Naive B cell (primary cell): Measurements from ENCODE around the gene TRIM52. TPM values are rescaled to one million over a fixed set of nuclear protein-coding genes. Genes with fewer than 3 reads are reported as not detected.
A peak's percentile ranks its signal among the peaks of the same experiment; 100 is the strongest.
"Not testable (repeated sequence)": the region's sequence is repeated elsewhere in the genome, so short reads cannot be mapped to it uniquely, and the experiment has no call there.

Experiments
- ATAC-seq, 2 donors: fragments of 150-1000 bp; cut with Tn5 transposase; 2 replicates each; pipeline ENCODE4 v1.10.0; 2021; ENCODE audit warnings: low read depth in 2 of 2, mild to moderate bottlenecking in 2 of 2, moderate library complexity in 2 of 2
- DNase-seq: peaks from one replicate; pipeline ENCODE4 v3.0.0; 2022
- H3K27ac Mint-ChIP-seq, 6 donors: one replicate each; pipeline ENCODE4 v1.8.0; 2020 to 2022; ENCODE audit warnings: mild to moderate bottlenecking in 6 of 6, mixed read lengths in 6 of 6, moderate library complexity in 5 of 6, inconsistent platforms in 2 of 6
- H3K27me3 Mint-ChIP-seq, 3 donors: one replicate each; pipeline ENCODE4 v1.8.0; 2021 to 2022; ENCODE audit warnings: mixed read lengths in 3 of 3, mild to moderate bottlenecking in 1 of 3
- H3K36me3 Mint-ChIP-seq, 2 donors: one replicate each; pipeline ENCODE4 v1.8.0; 2020 to 2022; ENCODE audit warnings: mixed read lengths in 2 of 2, inconsistent platforms in 1 of 2, mild to moderate bottlenecking in 1 of 2
- H3K4me1 Mint-ChIP-seq, 3 donors: one replicate each; pipeline ENCODE4 v1.8.0; 2020 to 2022; ENCODE audit warnings: mixed read lengths in 3 of 3, inconsistent platforms in 1 of 3, mild to moderate bottlenecking in 1 of 3, moderate library complexity in 1 of 3
- H3K4me3 Mint-ChIP-seq, 8 donors: one replicate each; pipeline ENCODE4 v1.8.0; 2020 to 2022; ENCODE audit warnings: mild to moderate bottlenecking in 8 of 8, mixed read lengths in 8 of 8, moderate library complexity in 8 of 8, inconsistent platforms in 2 of 8
- H3K9me3 Mint-ChIP-seq, 7 donors: one replicate each; pipeline ENCODE4 v1.8.0; 2020 to 2022; ENCODE audit warnings: mixed read lengths in 7 of 7, mild to moderate bottlenecking in 5 of 7, inconsistent platforms in 2 of 7, moderate library complexity in 1 of 7
- polyA plus RNA-seq, 6 donors: library from polyadenylated mRNA; unstranded; fragments of 300-500 nt; fragmentation: Illumina TruSeq; gene quantifications; one replicate each; pipeline ENCODE4 v1.2.3, GENCODE V29; 2021; ENCODE audit warnings: low read depth in 6 of 6

TRIM52 gene
- polyA plus RNA-seq, 6 donors from 2014 or later, result 6.4 to 35.1 (median 27.7) TPM

GRCh38 chr5:181221792-181222629 is 38.9 kb downstream of the TRIM52 start:
- no peaks in the 10 kb centered on the region for H3K36me3 Mint-ChIP-seq
- peaks cover 0 to 18% (median 4%) of the 10 kb centered on the region in 7 donors for H3K9me3 Mint-ChIP-seq
- H3K27me3 Mint-ChIP-seq, result peaks cover 0 to 10% (median 4%) of the 10 kb centered on the region in 3 donors
- peaks cover 54 to 84% (median 62%) of the 10 kb centered on the region in 3 donors for H3K4me1 Mint-ChIP-seq
- peak; percentile 31 for ATAC-seq
- peak overlapping the region; percentile 97 to 100 (median 99) for H3K27ac Mint-ChIP-seq
- peak; percentile 93 for DNase-seq
- H3K4me3 Mint-ChIP-seq, result peak overlapping the region; percentile 90 to 99 (median 97)

- H3K9me3 Mint-ChIP-seq, result peaks cover 0 to 18% (median 4%) of the 10 kb centered on the region in 7 donors
- H3K27ac Mint-ChIP-seq, result peak overlapping the region; percentile 97 to 100 (median 99)
- ATAC-seq, result no peak
- peak; percentile 11 for DNase-seq
- no peaks in the 10 kb centered on the region for H3K36me3 Mint-ChIP-seq
- H3K4me1 Mint-ChIP-seq, result peaks cover 58 to 90% (median 67%) of the 10 kb centered on the region in 3 donors
- H3K4me3 Mint-ChIP-seq, result peak overlapping the region; percentile 22 to 99 (median 96)
- peaks cover 0 to 10% (median 4%) of the 10 kb centered on the region in 3 donors for H3K27me3 Mint-ChIP-seq
Measured at GRCh38 chr5:181221105-181221791, 39.7 kb downstream of the TRIM52 start.

- Mint-ChIP-seq H3K4me3 (peak overlapping the region in 6 of 8 donors; percentile 29 to 98 (median 62)), H3K4me1 (peaks cover 56 to 83% (median 70%) of the 10 kb centered on the region in 3 donors), H3K36me3 (no peaks in the 10 kb centered on the region)
Measured at GRCh38 chr5:181220178-181220515, 40.8 kb downstream of the TRIM52 start.

GRCh38 chr5:181219262-181220177 is 41.4 kb downstream of the TRIM52 start:
- Mint-ChIP-seq H3K4me3 (peak overlapping the region; percentile 44 to 98 (median 62)), H3K9me3 (peaks cover 0 to 18% (median 4%) of the 10 kb centered on the region in 7 donors), H3K36me3 (no peaks in the 10 kb centered on the region), H3K27ac (peak overlapping the region in 4 of 6 donors; percentile 89 to 97 (median 92)), H3K4me1 (peaks cover 53 to 76% (median 66%) of the 10 kb centered on the region in 3 donors), H3K27me3 (peaks cover 0 to 10% (median 4%) of the 10 kb centered on the region in 3 donors)
- ATAC-seq (no peak), DNase-seq (no peak)

More at GRCh38 chr5:181220178-181220515, 40.8 kb downstream of the TRIM52 start:
- Mint-ChIP-seq H3K27me3 (peaks cover 0 to 10% (median 4%) of the 10 kb centered on the region in 3 donors), H3K27ac (peak overlapping the region in 4 of 6 donors; percentile 59 to 100 (median 98)), H3K9me3 (peaks cover 0 to 18% (median 4%) of the 10 kb centered on the region in 7 donors)
- ATAC-seq, result no peak
- no peak for DNase-seq

- Mint-ChIP-seq H3K27ac (peak overlapping the region in 5 of 6 donors; percentile 85 to 100 (median 99)), H3K36me3 (no peaks in the 10 kb centered on the region), H3K9me3 (peaks cover 0 to 18% (median 4%) of the 10 kb centered on the region in 7 donors), H3K4me1 (peaks cover 46 to 69% (median 60%) of the 10 kb centered on the region in 3 donors), H3K4me3 (peak overlapping the region; percentile 88 to 100 (median 97)), H3K27me3 (peaks cover 0 to 10% (median 5%) of the 10 kb centered on the region in 3 donors)
- ATAC-seq (no peak), DNase-seq (no peak)
Measured at GRCh38 chr5:181218795-181219124, 42.2 kb downstream of the TRIM52 start.

- DNase-seq (no peak), ATAC-seq (peak; percentile 40 to 44)
- peaks cover 0 to 18% (median 4%) of the 10 kb centered on the region in 7 donors for H3K9me3 Mint-ChIP-seq
- H3K36me3 Mint-ChIP-seq, result no peaks in the 10 kb centered on the region
- H3K4me1 Mint-ChIP-seq, result peaks cover 40 to 61% (median 55%) of the 10 kb centered on the region in 3 donors
- peaks cover 0 to 14% (median 10%) of the 10 kb centered on the region in 3 donors for H3K27me3 Mint-ChIP-seq
- H3K4me3 Mint-ChIP-seq, result peak overlapping the region; percentile 88 to 100 (median 97)
- peak overlapping the region; percentile 85 to 100 (median 99) for H3K27ac Mint-ChIP-seq
Measured at GRCh38 chr5:181217803-181218062, 43.2 kb downstream of the TRIM52 start.

GRCh38 chr5:181217111-181217802 is 43.7 kb downstream of the TRIM52 start:
- ATAC-seq (peak; percentile 27 to 38), DNase-seq (peak; percentile 65)
- peaks cover 0 to 16% (median 4%) of the 10 kb centered on the region in 7 donors for H3K9me3 Mint-ChIP-seq
- H3K27me3 Mint-ChIP-seq, result peaks cover 0 to 13% (median 9%) of the 10 kb centered on the region in 3 donors
- peaks cover 35 to 58% (median 50%) of the 10 kb centered on the region in 3 donors for H3K4me1 Mint-ChIP-seq
- peak overlapping the region; percentile 85 to 100 (median 99) for H3K27ac Mint-ChIP-seq
- H3K4me3 Mint-ChIP-seq, result peak overlapping the region; percentile 88 to 100 (median 97)
- H3K36me3 Mint-ChIP-seq, result no peaks in the 10 kb centered on the region

- H3K4me3 Mint-ChIP-seq, result peak overlapping the region; percentile 75 to 100 (median 96)
- H3K27me3 Mint-ChIP-seq, result peaks cover 0 to 11% (median 4%) of the 10 kb centered on the region in 3 donors
- H3K36me3 Mint-ChIP-seq, result no peaks in the 10 kb centered on the region
- peak overlapping the region in 4 of 6 donors; percentile 8 to 99 (median 76) for H3K27ac Mint-ChIP-seq
- ATAC-seq (no peak), DNase-seq (no peak)
- H3K9me3 Mint-ChIP-seq, result peaks cover 0 to 8% (median 0%) of the 10 kb centered on the region in 7 donors
- H3K4me1 Mint-ChIP-seq, result peaks cover 28 to 49% (median 44%) of the 10 kb centered on the region in 3 donors
Measured at GRCh38 chr5:181215997-181216989, 44.6 kb downstream of the TRIM52 start.

- not testable (repeated sequence) for H3K27ac Mint-ChIP-seq, DNase-seq, H3K36me3 Mint-ChIP-seq, ATAC-seq, H3K9me3 Mint-ChIP-seq
- Mint-ChIP-seq H3K4me1 (peaks cover 15 to 29% (median 27%) of the 10 kb centered on the region in 3 donors), H3K27me3 (peaks cover 0 to 11% (median 4%) of the 10 kb centered on the region in 3 donors), H3K4me3 (peak overlapping the region in 1 of 8 donors; percentile 65)
Measured at GRCh38 chr5:181214249-181214648, 46.7 kb downstream of the TRIM52 start.

GRCh38 chr5:181212934-181213333 is 48.0 kb downstream of the TRIM52 start:
- H3K4me1 Mint-ChIP-seq, result peaks cover 14 to 21% (median 21%) of the 10 kb centered on the region in 3 donors
- H3K4me3 Mint-ChIP-seq, result peak overlapping the region in 1 of 8 donors; percentile 41
- H3K36me3 Mint-ChIP-seq, result no peaks in the 10 kb centered on the region
- no peak overlapping the region for H3K27ac Mint-ChIP-seq
- peaks cover 0 to 3% (median 0%) of the 10 kb centered on the region in 7 donors for H3K9me3 Mint-ChIP-seq
- no peak for DNase-seq
- no peak for ATAC-seq
- H3K27me3 Mint-ChIP-seq, result peaks cover 0 to 11% (median 0%) of the 10 kb centered on the region in 3 donors

- no peak for ATAC-seq
- Mint-ChIP-seq H3K4me3 (peak overlapping the region in 1 of 8 donors; percentile 25), H3K9me3 (peaks cover 0 to 5% (median 4%) of the 10 kb centered on the region in 7 donors), H3K27ac (no peak overlapping the region), H3K36me3 (no peaks in the 10 kb centered on the region), H3K4me1 (peaks cover 17 to 22% (median 21%) of the 10 kb centered on the region in 3 donors), H3K27me3 (peaks cover 0 to 11% (median 3%) of the 10 kb centered on the region in 3 donors)
- no peak for DNase-seq
Measured at GRCh38 chr5:181212080-181212479, 48.9 kb downstream of the TRIM52 start.
